Medulla oblongata (tissue), 1 donor: ENCODE data around the gene CEMIP2.
"Not testable (repeated sequence)": the region's sequence is repeated elsewhere in the genome, so short reads cannot be mapped to it uniquely, and the experiment has no call there.

Source experiments
- DNase-seq: peaks from one replicate; pipeline ENCODE4 v3.0.0-alpha.2; 2015; ENCODE audit errors: extremely low spot score

CEMIP2 gene

GRCh38 chr9:71706176-71706575 lies 62.1 kb downstream of the CEMIP2 start:
- no peak for DNase-seq

- no peak for DNase-seq
Measured at GRCh38 chr9:71704796-71705195, 63.5 kb downstream of the CEMIP2 start.

GRCh38 chr9:71703172-71703872 lies 65.0 kb downstream of the CEMIP2 start:
- DNase-seq: no peak

- no peak for DNase-seq
Measured at GRCh38 chr9:71697882-71698281, 70.4 kb downstream of the CEMIP2 start.

GRCh38 chr9:71694332-71694731 lies 74.0 kb downstream of the CEMIP2 start:
- no peak for DNase-seq

GRCh38 chr9:71693607-71694006 lies 74.7 kb downstream of the CEMIP2 start:
- DNase-seq: no peak

GRCh38 chr9:71692337-71692736 lies 76.0 kb downstream of the CEMIP2 start:
- DNase-seq: peak; percentile 9

GRCh38 chr9:71691576-71691975 lies 76.7 kb downstream of the CEMIP2 start:
- not testable (repeated sequence) for DNase-seq

- no peak for DNase-seq
Measured at GRCh38 chr9:71690689-71691435, 77.5 kb downstream of the CEMIP2 start.

- DNase-seq: no peak
Measured at GRCh38 chr9:71690063-71690688, 78.1 kb downstream of the CEMIP2 start.

GRCh38 chr9:71687676-71688075 lies 80.6 kb downstream of the CEMIP2 start:
- DNase-seq: no peak

- no peak for DNase-seq
Measured at GRCh38 chr9:71685988-71686387, 82.3 kb downstream of the CEMIP2 start.

- no peak for DNase-seq
Measured at GRCh38 chr9:71685394-71685793, 82.9 kb downstream of the CEMIP2 start.

- DNase-seq: no peak
Measured at GRCh38 chr9:71684566-71684965, 83.7 kb downstream of the CEMIP2 start.

- peak; percentile 36 for DNase-seq
Measured at GRCh38 chr9:71683598-71684235, 84.6 kb downstream of the CEMIP2 start.

GRCh38 chr9:71681708-71682272 lies 86.5 kb downstream of the CEMIP2 start:
- no peak for DNase-seq

GRCh38 chr9:71681104-71681707 lies 87.1 kb downstream of the CEMIP2 start:
- DNase-seq: no peak

- no peak for DNase-seq
Measured at GRCh38 chr9:71680189-71680980, 87.9 kb downstream of the CEMIP2 start.

GRCh38 chr9:71678999-71679398 lies 89.3 kb downstream of the CEMIP2 start:
- no peak for DNase-seq

- DNase-seq: no peak
Measured at GRCh38 chr9:71677209-71677608, 91.1 kb downstream of the CEMIP2 start.

GRCh38 chr9:71676460-71676859 lies 91.9 kb downstream of the CEMIP2 start:
- no peak for DNase-seq
